HEK293 (cell line): ENCODE measurements around the gene PCSK2.

Source experiments
- MEIS1 ChIP-seq: sonication (generic); formaldehyde crosslinking; IDR thresholded peaks from 2 replicates; pipeline ENCODE4 v1.8.1; 2022; ENCODE audit warnings: missing genetic modification reagents, mild to moderate bottlenecking, borderline replicate concordance
- PRDM1 ChIP-seq: fragments of 450-650 bp; formaldehyde crosslinking; IDR thresholded peaks from 2 replicates; pipeline ENCODE4; 2016; ENCODE audit warnings: missing biosample characterization, missing genetic modification characterization
- REPIN1 ChIP-seq: fragments of 450-650 bp; formaldehyde crosslinking; IDR thresholded peaks from 2 replicates; pipeline ENCODE4 v1.5.1; 2017; ENCODE audit warnings: missing biosample characterization, missing genetic modification characterization, low read depth
- ZNF530 ChIP-seq: fragments of 450-650 bp; formaldehyde crosslinking; IDR thresholded peaks from 2 replicates; pipeline ENCODE4 v1.5.1; 2016; ENCODE audit warnings: low read depth, missing biosample characterization, missing genetic modification characterization
- ZNF561 ChIP-seq: fragments of 450-650 bp; IDR thresholded peaks from 2 replicates; pipeline ENCODE4 v1.5.1; 2018; ENCODE audit warnings: missing biosample characterization, missing genetic modification characterization, borderline replicate concordance
- TF ChIP-seq, protein P1 (sequence below): fragments of 450-650 bp; formaldehyde crosslinking; IDR thresholded peaks from 2 replicates; pipeline ENCODE4 v1.5.1; 2016; ENCODE audit warnings: missing biosample characterization, missing genetic modification characterization
- TF ChIP-seq, protein P2 (sequence below): fragments of 450-650 bp; formaldehyde crosslinking; IDR thresholded peaks from 2 replicates; pipeline ENCODE4 v1.5.1; 2016; ENCODE audit warnings: missing biosample characterization, missing genetic modification characterization, low read depth

DNA sequence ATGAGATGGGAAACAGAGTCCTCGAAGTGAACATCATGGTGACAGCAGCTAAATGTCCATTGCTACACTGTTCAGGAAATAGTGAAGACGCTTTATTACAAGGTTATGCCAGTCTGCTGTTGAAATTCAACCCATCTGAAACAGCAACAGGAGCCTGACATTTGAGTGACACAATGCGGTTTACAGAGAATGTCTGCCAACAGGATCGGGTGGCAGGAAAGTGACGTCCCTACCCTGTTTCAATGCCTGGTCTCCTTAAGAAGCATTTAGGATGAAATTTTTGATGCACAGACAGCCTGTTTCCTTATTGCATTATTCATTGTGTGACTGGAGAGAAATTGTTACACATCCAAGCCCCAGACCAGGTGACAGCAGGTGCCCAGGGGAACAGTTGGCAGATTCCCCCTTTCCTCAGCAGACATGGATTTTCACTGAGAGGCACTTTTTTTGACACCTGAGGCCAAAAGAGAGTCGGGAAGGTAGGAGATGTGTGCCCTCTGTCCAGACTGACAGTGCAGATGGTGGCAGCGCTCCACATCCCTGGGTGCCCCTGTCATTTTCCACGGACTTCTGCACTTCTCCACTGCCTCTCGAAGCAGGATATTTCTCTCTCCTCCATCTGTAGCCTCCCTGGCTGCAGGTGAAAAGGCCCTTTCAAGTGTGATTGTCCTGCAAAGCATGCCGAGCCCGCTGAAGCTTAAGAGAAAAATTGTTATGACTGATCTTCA lies 216.5 kb downstream of the PCSK2 start:
- TF ChIP-seq, protein P1, sequence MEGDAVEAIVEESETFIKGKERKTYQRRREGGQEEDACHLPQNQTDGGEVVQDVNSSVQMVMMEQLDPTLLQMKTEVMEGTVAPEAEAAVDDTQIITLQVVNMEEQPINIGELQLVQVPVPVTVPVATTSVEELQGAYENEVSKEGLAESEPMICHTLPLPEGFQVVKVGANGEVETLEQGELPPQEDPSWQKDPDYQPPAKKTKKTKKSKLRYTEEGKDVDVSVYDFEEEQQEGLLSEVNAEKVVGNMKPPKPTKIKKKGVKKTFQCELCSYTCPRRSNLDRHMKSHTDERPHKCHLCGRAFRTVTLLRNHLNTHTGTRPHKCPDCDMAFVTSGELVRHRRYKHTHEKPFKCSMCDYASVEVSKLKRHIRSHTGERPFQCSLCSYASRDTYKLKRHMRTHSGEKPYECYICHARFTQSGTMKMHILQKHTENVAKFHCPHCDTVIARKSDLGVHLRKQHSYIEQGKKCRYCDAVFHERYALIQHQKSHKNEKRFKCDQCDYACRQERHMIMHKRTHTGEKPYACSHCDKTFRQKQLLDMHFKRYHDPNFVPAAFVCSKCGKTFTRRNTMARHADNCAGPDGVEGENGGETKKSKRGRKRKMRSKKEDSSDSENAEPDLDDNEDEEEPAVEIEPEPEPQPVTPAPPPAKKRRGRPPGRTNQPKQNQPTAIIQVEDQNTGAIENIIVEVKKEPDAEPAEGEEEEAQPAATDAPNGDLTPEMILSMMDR (tag by site-specific recombination), result no peak
- TF ChIP-seq MEIS1 (CRISPR knock-in tag) (no peak), ZNF561 (no peak), PRDM1 (tag by site-specific recombination) (no peak), ZNF530 (no peak), REPIN1 (tag by site-specific recombination) (no peak)
- TF ChIP-seq, protein P2, sequence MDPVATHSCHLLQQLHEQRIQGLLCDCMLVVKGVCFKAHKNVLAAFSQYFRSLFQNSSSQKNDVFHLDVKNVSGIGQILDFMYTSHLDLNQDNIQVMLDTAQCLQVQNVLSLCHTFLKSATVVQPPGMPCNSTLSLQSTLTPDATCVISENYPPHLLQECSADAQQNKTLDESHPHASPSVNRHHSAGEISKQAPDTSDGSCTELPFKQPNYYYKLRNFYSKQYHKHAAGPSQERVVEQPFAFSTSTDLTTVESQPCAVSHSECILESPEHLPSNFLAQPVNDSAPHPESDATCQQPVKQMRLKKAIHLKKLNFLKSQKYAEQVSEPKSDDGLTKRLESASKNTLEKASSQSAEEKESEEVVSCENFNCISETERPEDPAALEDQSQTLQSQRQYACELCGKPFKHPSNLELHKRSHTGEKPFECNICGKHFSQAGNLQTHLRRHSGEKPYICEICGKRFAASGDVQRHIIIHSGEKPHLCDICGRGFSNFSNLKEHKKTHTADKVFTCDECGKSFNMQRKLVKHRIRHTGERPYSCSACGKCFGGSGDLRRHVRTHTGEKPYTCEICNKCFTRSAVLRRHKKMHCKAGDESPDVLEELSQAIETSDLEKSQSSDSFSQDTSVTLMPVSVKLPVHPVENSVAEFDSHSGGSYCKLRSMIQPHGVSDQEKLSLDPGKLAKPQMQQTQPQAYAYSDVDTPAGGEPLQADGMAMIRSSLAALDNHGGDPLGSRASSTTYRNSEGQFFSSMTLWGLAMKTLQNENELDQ (tag by site-specific recombination), result no peak
